ENCODE measurements around the gene OR5A1.
"Not testable (repeated sequence)": the region's sequence is repeated elsewhere in the genome, so short reads cannot be mapped to it uniquely, and the experiment has no call there.

OR5A1 gene

GRCh38 chr11:59436169-59436568 lies at the start of gene OR5A1:
OR5A1 (plus strand) TSS chr11:59436469; CDS start chr11:59443169, 6,700 bp downstream.
- no peak for DNase-seq (ENCODE audit: low read depth)

GRCh38 chr11:59394186-59394585 lies 42.1 kb upstream of the OR5A1 start:
- no peak for DNase-seq (ENCODE audit: low read depth)

- DNase-seq (ENCODE audit: low read depth), result no peak
Measured at GRCh38 chr11:59400461-59401261, 35.6 kb upstream of the OR5A1 start.

GRCh38 chr11:59401262-59401552 lies 35.1 kb upstream of the OR5A1 start:
- DNase-seq (ENCODE audit: low read depth), result no peak

- no peak for DNase-seq (ENCODE audit: low read depth)
Measured at GRCh38 chr11:59403546-59403945, 32.7 kb upstream of the OR5A1 start.

- DNase-seq (ENCODE audit: low read depth), result no peak
Measured at GRCh38 chr11:59413646-59414045, 22.6 kb upstream of the OR5A1 start.

GRCh38 chr11:59415111-59415510 lies 21.2 kb upstream of the OR5A1 start:
- no peak for DNase-seq (ENCODE audit: low read depth)

- DNase-seq (ENCODE audit: low read depth), result no peak
Measured at GRCh38 chr11:59416613-59417012, 19.7 kb upstream of the OR5A1 start.

- DNase-seq (ENCODE audit: low read depth), result no peak
Measured at GRCh38 chr11:59417023-59417422, 19.2 kb upstream of the OR5A1 start.

GRCh38 chr11:59418156-59418555 lies 18.1 kb upstream of the OR5A1 start:
- DNase-seq (ENCODE audit: low read depth), result no peak

GRCh38 chr11:59423835-59424234 lies 12.4 kb upstream of the OR5A1 start:
- DNase-seq (ENCODE audit: low read depth), result no peak

- no peak for DNase-seq (ENCODE audit: low read depth)
Measured at GRCh38 chr11:59425131-59425530, 11.1 kb upstream of the OR5A1 start.

GRCh38 chr11:59426361-59427067 lies 9.8 kb upstream of the OR5A1 start, which contains the start of gene OR5A2:
OR5A2 (minus strand) TSS chr11:59426413; CDS start chr11:59422953, 3,460 bp downstream.
- DNase-seq (ENCODE audit: low read depth), result no peak

GRCh38 chr11:59427068-59427382 lies 9.2 kb upstream of the OR5A1 start:
- DNase-seq (ENCODE audit: low read depth), result no peak

- peak; percentile 26 for DNase-seq (ENCODE audit: low read depth)
Measured at GRCh38 chr11:59429924-59430516, 6.2 kb upstream of the OR5A1 start.

GRCh38 chr11:59437770-59438169 lies 1.5 kb downstream of the OR5A1 start:
- DNase-seq (ENCODE audit: low read depth), result no peak

- DNase-seq (ENCODE audit: low read depth), result not testable (repeated sequence)
Measured at GRCh38 chr11:59445624-59446023, 9.4 kb downstream of the OR5A1 start.

- no peak for DNase-seq (ENCODE audit: low read depth)
Measured at GRCh38 chr11:59448484-59448883, 12.2 kb downstream of the OR5A1 start.

- no peak for DNase-seq (ENCODE audit: low read depth)
Measured at GRCh38 chr11:59456661-59457060, 20.4 kb downstream of the OR5A1 start, which contains the start of gene OR4D6. OR4D6 (plus strand) TSS chr11:59456961; CDS start chr11:59456961, 0 bp downstream.

- DNase-seq (ENCODE audit: low read depth), result no peak
Measured at GRCh38 chr11:59459916-59460315, 23.6 kb downstream of the OR5A1 start.

- DNase-seq (ENCODE audit: low read depth), result no peak
Measured at GRCh38 chr11:59463190-59463641, 26.9 kb downstream of the OR5A1 start.

GRCh38 chr11:59473015-59473414 lies 36.7 kb downstream of the OR5A1 start, which contains the start of gene OR4D10:
OR4D10 (plus strand) TSS chr11:59473315; CDS start chr11:59477430, 4,115 bp downstream.
- DNase-seq (ENCODE audit: low read depth), result no peak

- no peak for DNase-seq (ENCODE audit: low read depth)
Measured at GRCh38 chr11:59475176-59475575, 38.9 kb downstream of the OR5A1 start.
